ENCODE measurements around the gene LGMN.
"Not testable (repeated sequence)": the region's sequence is repeated elsewhere in the genome, so short reads cannot be mapped to it uniquely, and the experiment has no call there.

LGMN gene

DNA sequence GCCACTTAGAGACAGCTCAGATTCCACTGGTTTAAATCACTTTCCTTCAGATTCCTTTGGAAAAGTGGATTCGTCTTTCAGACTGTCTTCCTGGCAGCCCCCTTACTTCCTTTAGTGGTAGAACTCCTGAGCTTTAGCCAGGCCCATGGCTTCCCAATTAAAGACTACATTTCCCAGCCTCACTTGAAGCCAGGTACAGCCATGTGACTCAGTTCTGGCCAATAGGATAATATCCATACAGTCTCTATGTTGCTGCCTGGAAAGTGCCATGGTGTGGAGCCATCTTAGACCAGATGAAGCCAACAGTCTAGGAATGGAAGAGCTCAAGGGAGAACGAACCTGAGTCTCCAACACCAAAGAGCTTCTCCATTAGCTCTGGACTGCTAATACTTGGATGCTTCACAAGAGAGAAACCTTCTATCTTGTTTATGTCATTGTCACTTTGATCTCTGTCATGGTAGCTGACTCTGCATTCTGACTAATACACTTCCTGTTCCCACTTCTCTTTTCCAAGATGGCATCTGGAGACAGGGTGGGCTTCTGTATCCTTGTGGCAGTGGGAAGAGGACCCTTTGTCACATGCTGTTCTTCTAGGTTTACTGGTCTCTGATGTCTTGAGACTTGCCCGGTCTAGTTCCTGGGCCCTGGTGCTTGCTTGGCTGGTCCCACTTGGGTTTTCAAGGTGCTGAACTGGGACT, 30.6 kb upstream of the LGMN start:
- not testable (repeated sequence) for H3K9ac ChIP-seq (ENCODE audit: low read depth, low read length); H3K4me1 ChIP-seq (ENCODE audit: insufficient read depth, low read length); H3K9me3 ChIP-seq (ENCODE audit: control insufficient read depth, insufficient read depth, low read length); H3K36me3 ChIP-seq (ENCODE audit: insufficient read depth, low read length)

DNA sequence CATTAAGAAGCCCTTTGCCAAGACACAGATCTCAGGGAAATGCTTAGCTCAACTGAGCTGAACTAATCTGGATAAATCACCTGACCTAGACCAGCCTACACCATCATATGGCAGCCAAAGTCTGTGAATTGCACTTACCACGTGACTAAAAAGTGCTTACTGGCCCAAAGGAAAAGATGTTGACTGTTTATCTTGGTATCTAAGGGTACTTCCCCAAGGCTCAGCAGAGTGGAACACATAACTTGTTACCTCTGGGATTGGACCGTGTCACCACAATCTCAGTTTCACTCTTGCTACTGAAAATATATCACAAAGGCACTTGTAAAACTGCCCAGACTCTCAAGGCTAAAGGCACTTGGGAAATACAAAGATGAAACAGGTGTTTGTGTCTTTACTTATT, 26.9 kb upstream of the LGMN start:
- not testable (repeated sequence) for H3K9me3 ChIP-seq (ENCODE audit: control insufficient read depth, insufficient read depth, low read length); H3K36me3 ChIP-seq (ENCODE audit: insufficient read depth, low read length); H3K9ac ChIP-seq (ENCODE audit: low read depth, low read length); H3K4me1 ChIP-seq (ENCODE audit: insufficient read depth, low read length)

DNA sequence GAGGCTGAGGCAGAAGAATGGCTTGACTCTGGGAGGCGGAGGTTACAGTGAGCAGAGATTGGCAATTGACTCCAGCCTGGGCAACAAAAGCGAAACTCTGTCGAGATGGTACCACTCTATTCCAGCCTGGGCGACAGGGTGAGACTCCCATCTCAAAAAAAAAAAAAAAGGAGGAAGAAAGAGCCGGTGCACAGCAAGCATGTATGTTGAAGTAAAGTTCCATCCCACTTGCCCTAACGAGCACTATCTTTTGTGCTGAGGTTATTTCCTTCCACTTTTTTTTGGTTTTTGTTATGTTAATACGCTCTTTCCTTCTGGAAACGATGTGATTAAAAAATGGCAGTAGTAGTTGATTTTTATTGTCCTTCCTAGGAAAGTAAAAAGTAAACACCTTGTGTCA, 26.1 kb upstream of the LGMN start:
- no peaks in the 10 kb centered on the region for H3K36me3 ChIP-seq (ENCODE audit: insufficient read depth, low read length)
- no peaks in the 10 kb centered on the region for H3K4me1 ChIP-seq (ENCODE audit: insufficient read depth, low read length)
- H3K9me3 ChIP-seq (ENCODE audit: control insufficient read depth, insufficient read depth, low read length): no peaks in the 10 kb centered on the region
- no peak overlapping the region for H3K9ac ChIP-seq (ENCODE audit: low read depth, low read length)

DNA sequence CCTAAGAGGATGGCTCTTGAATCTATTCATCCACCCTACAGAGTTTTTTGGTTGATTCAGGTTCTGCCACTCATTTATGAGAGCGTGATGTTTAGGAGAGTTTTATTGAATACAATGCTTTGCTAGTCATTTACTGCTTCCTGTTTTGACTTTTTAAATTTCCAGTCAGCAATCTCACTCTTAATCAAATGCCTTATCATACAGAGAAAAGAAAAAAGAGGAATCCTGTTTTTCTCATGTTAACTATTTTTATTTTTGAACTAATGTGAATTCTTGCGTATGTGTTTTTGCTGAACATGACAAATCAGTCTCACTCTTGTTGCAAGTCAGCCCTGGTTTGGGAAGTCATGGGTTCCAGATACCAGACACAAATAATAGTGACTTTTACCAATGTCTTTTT, 22.1 kb upstream of the LGMN start:
- H3K9ac ChIP-seq (ENCODE audit: low read depth, low read length): no peak overlapping the region
- no peaks in the 10 kb centered on the region for H3K36me3 ChIP-seq (ENCODE audit: insufficient read depth, low read length)
- no peaks in the 10 kb centered on the region for H3K4me1 ChIP-seq (ENCODE audit: insufficient read depth, low read length)
- H3K9me3 ChIP-seq (ENCODE audit: control insufficient read depth, insufficient read depth, low read length): no peaks in the 10 kb centered on the region

DNA sequence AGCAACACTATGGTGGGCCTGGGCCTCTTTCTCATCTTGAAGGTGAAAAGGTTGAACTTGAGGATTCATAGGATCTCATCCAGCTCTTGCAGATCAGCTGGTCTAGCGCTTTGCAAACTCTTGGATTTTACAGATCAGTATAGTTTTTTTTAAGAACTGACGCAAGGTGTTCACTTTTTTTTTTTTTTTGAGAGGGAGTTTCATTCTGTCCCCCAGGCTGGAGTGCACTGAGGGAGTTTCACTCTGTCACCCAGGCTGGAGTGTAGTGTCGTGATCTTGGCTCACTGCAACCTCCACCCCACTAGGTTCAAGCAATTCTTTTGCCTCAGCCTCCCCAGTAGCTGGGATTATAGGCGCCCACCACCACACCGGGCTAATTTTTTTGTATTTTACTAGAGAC, 20.4 kb upstream of the LGMN start:
- Histone ChIP-seq H3K36me3 (ENCODE audit: insufficient read depth, low read length) (no peaks in the 10 kb centered on the region), H3K9me3 (ENCODE audit: control insufficient read depth, insufficient read depth, low read length) (no peaks in the 10 kb centered on the region), H3K9ac (ENCODE audit: low read depth, low read length) (no peak overlapping the region), H3K4me1 (ENCODE audit: insufficient read depth, low read length) (no peaks in the 10 kb centered on the region)

DNA sequence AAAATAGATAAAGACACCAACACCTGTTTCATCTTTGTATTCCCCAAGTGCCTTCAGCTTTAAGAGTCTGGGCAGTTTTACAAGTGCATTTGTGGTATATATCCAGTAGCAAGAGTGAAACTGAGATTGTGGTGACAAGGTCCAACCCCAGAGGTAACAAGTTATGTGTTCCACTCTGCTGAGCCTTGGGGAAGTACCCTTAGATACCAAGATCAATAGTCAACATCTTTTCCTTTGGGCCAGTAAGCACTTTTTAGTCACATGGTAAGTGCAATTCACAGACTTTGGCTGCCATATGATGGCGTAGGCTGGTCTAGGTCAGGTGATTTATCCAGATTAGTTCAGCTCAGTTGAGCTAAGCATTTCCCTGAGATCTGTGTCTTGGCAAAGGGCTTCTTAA, 19.8 kb upstream of the LGMN start:
- H3K9me3 ChIP-seq (ENCODE audit: control insufficient read depth, insufficient read depth, low read length); H3K36me3 ChIP-seq (ENCODE audit: insufficient read depth, low read length); H3K4me1 ChIP-seq (ENCODE audit: insufficient read depth, low read length); H3K9ac ChIP-seq (ENCODE audit: low read depth, low read length): not testable (repeated sequence)

DNA sequence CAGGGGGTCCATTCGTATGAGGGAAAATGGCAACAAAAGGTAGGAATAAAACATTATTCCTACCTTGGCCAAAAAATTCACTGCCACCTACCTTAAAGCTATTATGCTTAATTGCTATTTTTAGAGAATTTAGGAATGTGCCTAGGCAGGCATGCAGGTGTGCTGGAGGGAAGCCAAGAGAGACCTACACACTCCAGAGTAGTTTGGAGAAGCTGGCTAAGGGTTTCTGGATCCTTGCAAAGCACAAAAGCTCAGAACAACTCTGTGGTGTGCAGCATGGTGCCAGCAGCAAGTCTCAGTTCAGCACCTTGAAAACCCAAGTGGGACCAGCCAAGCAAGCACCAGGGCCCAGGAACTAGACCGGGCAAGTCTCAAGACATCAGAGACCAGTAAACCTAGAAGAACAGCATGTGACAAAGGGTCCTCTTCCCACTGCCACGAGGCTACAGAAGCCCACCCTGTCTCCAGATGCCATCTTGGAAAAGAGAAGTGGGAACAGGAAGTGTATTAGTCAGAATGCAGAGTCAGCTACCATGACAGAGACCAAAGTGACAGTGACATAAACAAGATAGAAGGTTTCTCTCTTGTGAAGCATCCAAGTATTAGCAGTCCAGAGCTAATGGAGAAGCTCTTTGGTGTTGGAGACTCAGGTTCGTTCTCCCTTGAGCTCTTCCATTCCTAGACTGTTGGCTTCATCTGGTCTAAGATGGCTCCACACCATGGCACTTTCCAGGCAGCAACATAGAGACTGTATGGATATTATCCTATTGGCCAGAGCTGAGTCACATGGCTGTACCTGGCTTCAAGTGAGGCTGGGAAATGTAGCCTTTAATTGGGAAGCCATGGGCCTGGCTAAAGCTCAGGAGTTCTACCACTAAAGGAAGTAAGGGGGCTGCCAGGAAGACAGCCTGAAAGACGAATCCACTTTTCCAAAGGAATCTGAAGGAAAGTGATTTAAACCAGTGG, 15.5 kb upstream of the LGMN start:
- not testable (repeated sequence) for H3K9me3 ChIP-seq (ENCODE audit: control insufficient read depth, insufficient read depth, low read length); H3K9ac ChIP-seq (ENCODE audit: low read depth, low read length); H3K36me3 ChIP-seq (ENCODE audit: insufficient read depth, low read length); H3K4me1 ChIP-seq (ENCODE audit: insufficient read depth, low read length)

DNA sequence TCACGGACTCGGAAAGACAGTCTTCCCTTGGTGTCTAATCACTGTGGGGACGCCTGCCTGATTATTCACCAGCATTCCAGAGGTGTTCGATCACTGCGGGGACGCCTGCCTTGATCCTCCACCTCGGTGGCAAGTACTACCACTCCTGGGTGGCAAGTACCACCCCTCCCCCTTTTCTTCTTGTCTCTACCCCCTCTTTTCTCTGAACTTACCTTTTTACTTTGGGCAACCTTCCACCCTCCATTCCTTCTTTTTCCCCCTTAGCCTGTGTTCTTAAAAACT, 12.0 kb upstream of the LGMN start:
- Histone ChIP-seq H3K9ac (ENCODE audit: low read depth, low read length) (no peak overlapping the region), H3K36me3 (ENCODE audit: insufficient read depth, low read length) (no peaks in the 10 kb centered on the region), H3K9me3 (ENCODE audit: control insufficient read depth, insufficient read depth, low read length) (no peaks in the 10 kb centered on the region), H3K4me1 (ENCODE audit: insufficient read depth, low read length) (no peaks in the 10 kb centered on the region)

DNA sequence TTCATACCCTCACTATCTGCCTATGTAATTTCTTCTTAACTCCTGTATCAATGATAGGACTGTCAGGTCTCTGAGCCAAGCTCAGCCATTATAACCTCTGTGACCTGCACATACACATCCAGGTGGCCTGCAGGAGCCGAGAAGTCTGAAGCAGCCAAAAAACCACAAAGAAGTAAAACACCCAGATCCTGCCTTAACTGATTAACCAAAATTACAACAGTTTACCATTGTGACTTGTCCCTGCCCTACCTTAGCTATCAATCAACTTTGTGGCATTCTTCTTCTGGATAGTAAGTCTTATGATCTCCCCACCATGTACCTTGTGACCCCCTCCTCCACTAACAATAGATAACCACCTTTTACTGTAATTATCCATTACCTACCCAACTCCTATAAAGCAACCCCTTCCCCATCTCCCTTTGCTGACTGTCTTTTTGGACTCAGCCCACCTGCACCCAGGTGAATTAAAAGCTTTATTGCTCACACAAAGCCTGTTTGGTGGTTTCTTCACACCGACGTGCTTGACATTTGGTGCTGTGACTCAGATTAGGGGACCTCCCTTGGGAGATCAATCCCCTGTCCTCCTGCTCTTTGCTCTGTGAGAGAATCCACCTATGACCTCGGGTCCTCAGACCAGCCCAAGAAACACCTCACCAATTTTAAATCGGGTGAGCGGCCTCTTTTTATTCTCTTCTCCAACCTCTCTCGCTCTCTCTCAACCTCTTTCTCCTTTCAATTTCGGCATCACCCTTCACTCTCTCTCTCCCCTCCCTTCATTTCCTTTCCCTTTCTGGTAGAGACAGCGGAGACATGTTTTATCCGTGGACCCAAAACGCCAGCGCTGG, 11.5 kb upstream of the LGMN start:
- Histone ChIP-seq H3K36me3 (ENCODE audit: insufficient read depth, low read length) (no peaks in the 10 kb centered on the region), H3K9ac (ENCODE audit: low read depth, low read length) (no peak overlapping the region), H3K9me3 (ENCODE audit: control insufficient read depth, insufficient read depth, low read length) (no peaks in the 10 kb centered on the region), H3K4me1 (ENCODE audit: insufficient read depth, low read length) (no peaks in the 10 kb centered on the region)

DNA sequence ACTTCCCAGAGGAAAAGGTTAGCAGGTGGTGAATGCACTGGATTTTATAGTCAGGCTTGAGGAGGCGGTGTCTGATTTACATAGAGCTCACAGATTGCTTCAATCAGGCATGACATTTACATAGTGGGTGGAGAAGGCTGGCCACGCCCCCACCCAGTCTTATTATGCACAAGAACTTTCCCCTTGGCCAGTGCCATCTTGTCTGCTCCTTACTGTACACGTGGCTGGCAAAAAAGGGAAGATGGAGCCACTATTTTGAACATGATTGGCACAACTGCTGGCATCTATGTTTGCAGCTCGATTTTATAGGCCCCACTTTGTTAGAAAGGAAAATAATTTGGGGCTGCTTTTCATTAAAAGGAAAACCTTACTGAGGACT, 10.9 kb upstream of the LGMN start:
- Histone ChIP-seq H3K36me3 (ENCODE audit: insufficient read depth, low read length) (no peaks in the 10 kb centered on the region), H3K9ac (ENCODE audit: low read depth, low read length) (no peak overlapping the region), H3K4me1 (ENCODE audit: insufficient read depth, low read length) (no peaks in the 10 kb centered on the region), H3K9me3 (ENCODE audit: control insufficient read depth, insufficient read depth, low read length) (no peaks in the 10 kb centered on the region)

DNA sequence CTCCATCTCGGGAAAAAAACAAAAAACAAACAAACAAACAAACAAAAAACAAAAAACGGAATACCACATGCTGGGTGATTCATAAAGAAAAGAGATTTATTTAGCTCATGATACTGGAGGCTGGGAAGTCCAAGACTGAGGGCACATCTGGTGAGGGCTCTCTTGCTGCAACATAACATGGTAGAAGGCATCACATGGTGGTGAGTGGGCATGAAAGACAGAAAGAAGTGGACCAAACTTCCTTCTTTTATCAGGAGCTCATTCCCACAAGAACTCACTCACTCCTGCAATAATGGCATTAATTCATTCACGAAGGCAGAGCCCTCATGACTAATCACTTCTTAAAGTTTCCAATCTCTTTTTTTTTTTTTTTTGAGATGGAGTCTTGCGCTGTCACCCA, 8.0 kb upstream of the LGMN start:
- H3K36me3 ChIP-seq (ENCODE audit: insufficient read depth, low read length): no peaks in the 10 kb centered on the region
- H3K9me3 ChIP-seq (ENCODE audit: control insufficient read depth, insufficient read depth, low read length): no peaks in the 10 kb centered on the region
- no peak overlapping the region for H3K9ac ChIP-seq (ENCODE audit: low read depth, low read length)
- no peaks in the 10 kb centered on the region for H3K4me1 ChIP-seq (ENCODE audit: insufficient read depth, low read length)

DNA sequence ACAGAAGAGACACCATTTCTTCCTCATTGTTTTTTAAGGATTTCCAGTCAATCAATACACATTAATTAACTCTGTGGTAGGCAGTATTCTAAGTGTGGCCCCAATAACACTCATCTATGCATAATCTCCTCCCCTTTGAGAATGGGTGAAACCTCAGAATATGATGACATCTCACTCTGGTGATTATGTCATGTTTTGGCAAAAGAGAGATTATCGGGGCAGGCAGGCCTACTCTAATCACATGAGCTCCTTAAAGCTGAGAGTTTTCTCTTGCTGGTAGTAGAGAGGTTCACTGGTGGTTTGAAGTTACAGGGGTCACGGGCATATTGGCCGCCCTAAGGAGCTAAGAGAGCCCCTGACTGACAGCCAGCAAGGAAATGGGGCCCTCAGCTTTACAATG, 7.1 kb upstream of the LGMN start:
- Histone ChIP-seq H3K36me3 (ENCODE audit: insufficient read depth, low read length) (no peaks in the 10 kb centered on the region), H3K9ac (ENCODE audit: low read depth, low read length) (no peak overlapping the region), H3K4me1 (ENCODE audit: insufficient read depth, low read length) (no peaks in the 10 kb centered on the region), H3K9me3 (ENCODE audit: control insufficient read depth, insufficient read depth, low read length) (no peaks in the 10 kb centered on the region)

DNA sequence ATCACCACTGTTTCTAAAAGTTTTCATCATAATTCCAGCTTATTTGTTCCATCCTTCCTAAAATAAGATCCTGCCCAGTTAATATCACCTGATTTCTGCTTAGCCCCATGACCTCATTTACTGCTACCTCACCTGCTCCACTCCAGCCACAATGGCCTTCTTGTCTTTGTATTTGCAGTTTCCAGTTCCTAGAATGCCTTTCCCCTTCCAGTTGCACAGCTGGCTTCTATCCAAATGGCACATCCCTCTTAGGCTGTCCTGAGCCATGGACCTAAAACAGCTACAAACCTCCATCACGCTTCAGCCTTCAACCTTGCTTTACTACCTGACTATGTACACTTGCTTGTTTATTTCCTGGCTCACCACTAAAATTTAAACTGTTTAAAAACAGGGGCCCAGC, 6.5 kb upstream of the LGMN start:
- Histone ChIP-seq H3K9ac (ENCODE audit: low read depth, low read length) (no peak overlapping the region), H3K4me1 (ENCODE audit: insufficient read depth, low read length) (no peaks in the 10 kb centered on the region), H3K36me3 (ENCODE audit: insufficient read depth, low read length) (no peaks in the 10 kb centered on the region), H3K9me3 (ENCODE audit: control insufficient read depth, insufficient read depth, low read length) (no peaks in the 10 kb centered on the region)

DNA sequence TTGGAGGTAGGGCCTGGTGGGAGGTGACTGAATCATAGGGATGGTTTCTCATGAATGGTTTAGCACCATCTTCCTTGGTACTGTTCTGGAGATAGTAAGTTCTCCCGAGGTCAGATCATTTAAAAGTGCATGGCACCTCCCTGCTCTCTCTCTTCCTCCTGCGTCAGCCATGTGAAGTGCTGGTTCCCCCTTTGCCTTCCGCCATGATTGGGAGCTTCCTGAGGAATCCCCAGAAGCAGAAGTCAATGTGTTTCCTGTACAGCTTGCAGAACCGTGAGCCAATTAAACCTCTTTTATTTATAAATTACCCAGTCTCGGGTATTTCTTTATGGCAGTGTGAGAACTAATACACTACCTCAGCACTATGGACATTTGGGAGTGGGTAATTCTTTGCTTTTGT, 4.8 kb upstream of the LGMN start:
- Histone ChIP-seq H3K4me1 (ENCODE audit: insufficient read depth, low read length) (no peaks in the 10 kb centered on the region), H3K9me3 (ENCODE audit: control insufficient read depth, insufficient read depth, low read length) (no peaks in the 10 kb centered on the region), H3K36me3 (ENCODE audit: insufficient read depth, low read length) (no peaks in the 10 kb centered on the region), H3K9ac (ENCODE audit: low read depth, low read length) (no peak overlapping the region)

DNA sequence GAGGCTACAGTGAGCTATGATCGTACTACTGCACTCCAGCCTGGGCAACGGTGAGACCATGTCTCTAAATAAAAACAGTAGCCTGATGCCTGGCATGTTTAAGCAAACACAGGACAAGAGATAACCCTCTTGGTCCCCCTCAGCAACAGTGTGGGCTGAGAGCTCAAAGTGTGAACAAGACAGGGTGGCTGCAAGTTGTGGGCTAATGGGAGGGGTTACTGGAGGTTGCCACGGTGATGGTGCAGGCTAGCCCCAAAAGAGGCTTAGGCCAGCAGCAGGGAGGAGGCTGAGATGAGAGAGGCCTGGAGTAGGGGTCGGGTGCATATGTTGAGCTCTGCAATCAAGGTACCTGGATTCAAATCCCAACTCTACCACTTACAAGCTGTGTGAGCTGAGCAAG, 3.4 kb upstream of the LGMN start:
- Histone ChIP-seq H3K9me3 (ENCODE audit: control insufficient read depth, insufficient read depth, low read length) (no peaks in the 10 kb centered on the region), H3K9ac (ENCODE audit: low read depth, low read length) (no peak overlapping the region), H3K36me3 (ENCODE audit: insufficient read depth, low read length) (no peaks in the 10 kb centered on the region), H3K4me1 (ENCODE audit: insufficient read depth, low read length) (no peaks in the 10 kb centered on the region)

Data from ES-I3 (cell line).